ENCODE measurements around the gene RXFP2. TPM values are rescaled to one million over a fixed set of nuclear protein-coding genes. Genes with fewer than 3 reads are reported as not detected.
A peak's percentile ranks its signal among the peaks of the same experiment; 100 is the strongest.

RXFP2 gene
- total RNA-seq, 4 donors from 2014 or later: 0.19 to 0.44 TPM; not detected in 2

GRCh38 chr13:31775686-31776085 lies 36.4 kb downstream of the RXFP2 start:
- H3K4me3 ChIP-seq (ENCODE audit: low read depth, poor library complexity, severe bottlenecking): no peak overlapping the region
- intact Hi-C loops (cut with DNase I; ENCODE audit: low total_unique reads): no loop called here
- peak in 1 of 2 donors; percentile 66 for DNase-seq (ENCODE audit: low spot score in 2 of 2)
- 58 to 72% methylated on average over 3 of the region's 3 CpGs for WGBS, 2 donors
- TF ChIP-seq POLR2A (IDR thresholded peaks at IDR 0.05) (no peak), CTCF (IDR thresholded peaks at IDR 0.05) (no peak)

- intact Hi-C loops (cut with DNase I; ENCODE audit: low total_unique reads): no loop called here
- DNase-seq (ENCODE audit: low spot score in 2 of 2): no peak
- no peak for TF ChIP-seq CTCF (IDR thresholded peaks at IDR 0.05)
- TF ChIP-seq POLR2A (IDR thresholded peaks at IDR 0.05): no peak
- 46 to 49% methylated on average over 4 of the region's 4 CpGs for WGBS, 2 donors
- H3K4me3 ChIP-seq (ENCODE audit: low read depth, poor library complexity, severe bottlenecking): no peak overlapping the region
Observed at GRCh38 chr13:31781064-31781463, 41.7 kb downstream of the RXFP2 start.

GRCh38 chr13:31786011-31786410 lies 46.7 kb downstream of the RXFP2 start:
- TF ChIP-seq POLR2A (IDR thresholded peaks at IDR 0.05): no peak
- TF ChIP-seq CTCF (IDR thresholded peaks at IDR 0.05): no peak
- intact Hi-C loops (cut with DNase I; ENCODE audit: low total_unique reads): no loop called here
- 52 to 64% methylated on average over 7 of the region's 7 CpGs for WGBS, 2 donors
- no peak overlapping the region for H3K4me3 ChIP-seq (ENCODE audit: low read depth, poor library complexity, severe bottlenecking)
- DNase-seq (ENCODE audit: low spot score in 2 of 2): peak in 1 of 2 donors; percentile 54

GRCh38 chr13:31790992-31791391 lies 51.7 kb downstream of the RXFP2 start:
- DNase-seq (ENCODE audit: low spot score in 2 of 2): no peak
- no peak overlapping the region for H3K4me3 ChIP-seq (ENCODE audit: low read depth, poor library complexity, severe bottlenecking)
- 61 to 62% methylated on average over 2 of the region's 2 CpGs for WGBS, 2 donors
- TF ChIP-seq CTCF (IDR thresholded peaks at IDR 0.05): no peak
- no peak for TF ChIP-seq POLR2A (IDR thresholded peaks at IDR 0.05)
- intact Hi-C loops (cut with DNase I; ENCODE audit: low total_unique reads): no loop called here

GRCh38 chr13:31793246-31793645 lies 53.9 kb downstream of the RXFP2 start:
- no peak for DNase-seq (ENCODE audit: low spot score in 2 of 2)
- TF ChIP-seq POLR2A (IDR thresholded peaks at IDR 0.05): no peak

GRCh38 chr13:31794452-31794851 lies 55.1 kb downstream of the RXFP2 start:
- peak in 1 of 2 donors; percentile 67 for DNase-seq (ENCODE audit: low spot score in 2 of 2)
- 76 to 84% methylated on average over 3 of the region's 3 CpGs for WGBS, 2 donors
- H3K4me3 ChIP-seq (ENCODE audit: low read depth, poor library complexity, severe bottlenecking): no peak overlapping the region
- intact Hi-C loops (cut with DNase I; ENCODE audit: low total_unique reads): no loop called here
- no peak for TF ChIP-seq POLR2A (IDR thresholded peaks at IDR 0.05)
- no peak for TF ChIP-seq CTCF (IDR thresholded peaks at IDR 0.05)

More at GRCh38 chr13:31793246-31793645, 53.9 kb downstream of the RXFP2 start:
- no peak overlapping the region for H3K4me3 ChIP-seq (ENCODE audit: low read depth, poor library complexity, severe bottlenecking)
- intact Hi-C loops (cut with DNase I; ENCODE audit: low total_unique reads): no loop called here

All from lower leg skin (tissue), 4 donors.